GM12801 (cell line): ENCODE measurements around the gene NFE2L3.

Experiments used
- CTCF ChIP-seq: IDR thresholded peaks from one replicate; pipeline ENCODE4 v1.5.1; 2011; ENCODE audit warnings: control low read depth; ENCODE audit not compliant: insufficient read length; ENCODE audit errors: extremely low read depth

NFE2L3 gene

GRCh38 chr7:26117142-26117807 is 34.7 kb upstream of the NFE2L3 start:
- no peak for TF ChIP-seq CTCF

GRCh38 chr7:26117970-26118369 is 34.0 kb upstream of the NFE2L3 start:
- no peak for TF ChIP-seq CTCF

- TF ChIP-seq CTCF, result no peak
Measured at GRCh38 chr7:26122745-26123144, 29.3 kb upstream of the NFE2L3 start.

- no peak for TF ChIP-seq CTCF
Measured at GRCh38 chr7:26127411-26127810, 24.6 kb upstream of the NFE2L3 start.

GRCh38 chr7:26131056-26131589 is 20.9 kb upstream of the NFE2L3 start:
- TF ChIP-seq CTCF, result no peak

GRCh38 chr7:26135076-26135475 is 16.9 kb upstream of the NFE2L3 start:
- no peak for TF ChIP-seq CTCF

GRCh38 chr7:26135551-26135950 is 16.4 kb upstream of the NFE2L3 start:
- TF ChIP-seq CTCF, result no peak
